Ishikawa (cell line): ENCODE results near the gene ZIM2.

Experiments
- CREB1 ChIP-seq: IDR thresholded peaks from 2 replicates; pipeline ENCODE4 v1.6.1; 2012; ENCODE audit warnings: low read depth
- EP300 ChIP-seq: IDR thresholded peaks from 2 replicates; pipeline ENCODE4 v1.6.1; 2012; ENCODE audit warnings: borderline replicate concordance
- MAX ChIP-seq: IDR thresholded peaks from 2 replicates; pipeline ENCODE4 v1.6.1; 2012
- NFIC ChIP-seq: IDR thresholded peaks from 2 replicates; pipeline ENCODE4 v1.6.1; 2012
- RAD21 ChIP-seq: IDR thresholded peaks from 2 replicates; pipeline ENCODE4 v1.6.1; 2012; ENCODE audit warnings: low read depth
- TCF12 ChIP-seq: IDR thresholded peaks from 2 replicates; pipeline ENCODE4 v1.6.1; 2012; ENCODE audit warnings: low read depth
- USF1 ChIP-seq: IDR thresholded peaks from 2 replicates; pipeline ENCODE4 v1.6.1; 2012
- YY1 ChIP-seq: IDR thresholded peaks from 2 replicates; pipeline ENCODE4 v1.6.1; 2012; ENCODE audit warnings: low read depth

- TF ChIP-seq MAX (no peak), YY1 (no peak), NFIC (no peak), EP300 (no peak), CREB1 (no peak), TCF12 (no peak), USF1 (no peak), RAD21 (no peak)
Observed at GRCh38 chr19:56829596-56829995, 10.9 kb downstream of the ZIM2 start.
